ENCODE measurements around the gene LRMDA.

The LRMDA gene

DNA sequence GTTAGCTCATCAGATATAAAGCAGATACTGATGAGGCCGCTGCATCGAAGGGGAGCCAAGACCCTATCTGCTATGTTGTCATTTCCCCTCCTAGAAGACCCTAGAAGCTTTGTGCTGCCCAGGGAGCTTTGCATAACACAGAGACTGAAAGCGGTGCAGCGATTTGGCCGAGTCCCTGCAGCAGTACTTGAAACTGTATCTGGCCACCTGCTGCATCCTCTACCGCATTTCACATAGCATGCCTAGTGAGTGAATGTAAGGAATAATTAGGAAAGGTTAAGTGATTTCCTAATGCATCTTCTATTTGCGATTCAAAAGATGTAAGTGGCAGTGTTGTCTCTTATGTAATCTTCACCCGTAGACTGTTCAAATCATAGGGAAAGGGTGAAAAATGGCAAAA, 106.7 kb downstream of the LRMDA start:
- Histone ChIP-seq H3K4me3 (ENCODE audit: low read length) (no peak overlapping the region), H3K79me1 (ENCODE audit: low read length) (no peaks in the 10 kb centered on the region), H2BK15ac (replicated peaks; ENCODE audit: low read depth) (no peak overlapping the region), H3K4ac (ENCODE audit: low read depth, low read length) (no peak overlapping the region), H3K27me3 (ENCODE audit: insufficient read depth, low read length, poor library complexity) (no peaks in the 10 kb centered on the region), H3K18ac (ENCODE audit: low read length) (no peak overlapping the region), H4K5ac (ENCODE audit: low read length) (no peak overlapping the region), H3K4me1 (ENCODE audit: control insufficient read depth, low read depth, low read length) (no peaks in the 10 kb centered on the region), H3K27ac (ENCODE audit: low read depth, low read length) (no peak overlapping the region), H2BK5ac (ENCODE audit: low read length) (no peak overlapping the region), H3K56ac (ENCODE audit: low read length) (no peak overlapping the region), H3K23ac (ENCODE audit: low read length) (no peak overlapping the region), H3K9ac (ENCODE audit: low read length) (no peak overlapping the region), H4K8ac (ENCODE audit: low read depth, low read length) (no peak overlapping the region), H3K79me2 (ENCODE audit: control insufficient read depth, insufficient read depth, low read length) (no peaks in the 10 kb centered on the region), H2AK5ac (ENCODE audit: low read length) (no peak overlapping the region), H3K4me2 (ENCODE audit: low read length) (no peak overlapping the region), H3K36me3 (ENCODE audit: control insufficient read depth, insufficient read depth, low read length) (no peaks in the 10 kb centered on the region), H2BK120ac (ENCODE audit: low read depth, low read length) (no peak overlapping the region)
- DNase-seq = no peak
- no CpG with 5 or more reads among the region's 8 CpGs for WGBS (ENCODE audit: extremely low coverage, insufficient coverage, low lambda C conversion rate)

DNA sequence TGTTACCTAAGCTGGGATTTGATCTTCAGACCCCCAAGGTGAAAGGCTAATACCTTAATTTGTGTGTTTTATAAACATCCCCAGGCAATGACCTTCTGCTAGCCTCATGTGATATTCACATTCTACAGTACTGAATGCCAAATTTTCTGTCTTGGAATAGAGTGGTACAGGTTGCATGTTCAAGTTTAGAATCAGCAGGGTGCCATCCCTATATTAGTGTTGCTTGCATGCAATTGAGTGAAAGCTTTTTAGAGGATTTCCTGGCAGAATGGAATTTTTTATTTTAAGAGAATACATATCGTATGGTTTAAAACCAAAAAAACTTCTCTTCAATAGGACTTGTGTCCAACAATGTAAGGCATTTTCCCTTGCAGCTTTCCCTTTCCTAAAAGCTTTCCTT, 107.3 kb downstream of the LRMDA start:
- H3K27ac ChIP-seq (ENCODE audit: low read depth, low read length) = no peak overlapping the region
- H3K4me2 ChIP-seq (ENCODE audit: low read length) = no peak overlapping the region
- no peak overlapping the region for H2BK15ac ChIP-seq (replicated peaks; ENCODE audit: low read depth)
- H3K56ac ChIP-seq (ENCODE audit: low read length) = no peak overlapping the region
- H3K4me3 ChIP-seq (ENCODE audit: low read length) = no peak overlapping the region
- H2BK5ac ChIP-seq (ENCODE audit: low read length) = no peak overlapping the region
- no CpG with 5 or more reads among the region's 1 CpG for WGBS (ENCODE audit: extremely low coverage, insufficient coverage, low lambda C conversion rate)
- no peak overlapping the region for H3K23ac ChIP-seq (ENCODE audit: low read length)
- no peaks in the 10 kb centered on the region for H3K36me3 ChIP-seq (ENCODE audit: control insufficient read depth, insufficient read depth, low read length)
- DNase-seq = no peak
- no peak overlapping the region for H4K8ac ChIP-seq (ENCODE audit: low read depth, low read length)
- no peak overlapping the region for H3K4ac ChIP-seq (ENCODE audit: low read depth, low read length)
- H3K79me2 ChIP-seq (ENCODE audit: control insufficient read depth, insufficient read depth, low read length) = no peaks in the 10 kb centered on the region
- H3K27me3 ChIP-seq (ENCODE audit: insufficient read depth, low read length, poor library complexity) = no peaks in the 10 kb centered on the region
- no peak overlapping the region for H3K9ac ChIP-seq (ENCODE audit: low read length)
- H3K4me1 ChIP-seq (ENCODE audit: control insufficient read depth, low read depth, low read length) = no peaks in the 10 kb centered on the region
- H3K79me1 ChIP-seq (ENCODE audit: low read length) = no peaks in the 10 kb centered on the region
- no peak overlapping the region for H2AK5ac ChIP-seq (ENCODE audit: low read length)
- H3K18ac ChIP-seq (ENCODE audit: low read length) = no peak overlapping the region
- H4K5ac ChIP-seq (ENCODE audit: low read length) = no peak overlapping the region
- H2BK120ac ChIP-seq (ENCODE audit: low read depth, low read length) = no peak overlapping the region

DNA sequence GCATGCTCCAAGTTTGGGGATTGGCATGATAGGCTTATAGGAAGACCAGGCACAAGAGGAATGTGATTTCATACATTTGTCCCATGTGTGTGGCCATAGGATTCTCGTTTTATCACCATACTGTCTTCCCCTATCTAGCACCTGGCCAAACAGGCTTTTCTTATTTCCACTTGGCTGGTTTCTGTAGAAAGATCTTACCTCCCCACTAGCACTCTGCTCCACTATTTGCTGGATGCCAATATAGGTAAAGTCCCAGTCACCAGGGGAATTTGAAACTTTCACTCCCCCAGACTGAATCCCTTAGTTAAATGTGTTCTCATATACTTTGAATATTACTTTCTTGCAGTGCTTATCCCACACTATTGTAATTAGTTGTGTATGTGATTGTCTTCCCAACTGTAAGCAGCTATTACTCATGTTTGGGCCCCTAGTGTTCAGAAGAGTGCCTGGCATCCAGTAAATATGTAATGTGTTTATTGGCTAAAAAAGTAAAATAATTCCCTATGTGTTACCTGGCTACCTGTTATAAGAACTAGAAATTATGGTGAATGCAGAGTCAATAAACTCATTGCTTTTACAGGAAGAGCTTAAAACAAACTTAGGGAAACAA, 109.0 kb downstream of the LRMDA start:
- H3K4me2 ChIP-seq (ENCODE audit: low read length) = no peak overlapping the region
- no peak overlapping the region for H2BK5ac ChIP-seq (ENCODE audit: low read length)
- no peak overlapping the region for H3K23ac ChIP-seq (ENCODE audit: low read length)
- H3K4ac ChIP-seq (ENCODE audit: low read depth, low read length) = no peak overlapping the region
- no peak overlapping the region for H3K18ac ChIP-seq (ENCODE audit: low read length)
- no peak overlapping the region for H2BK120ac ChIP-seq (ENCODE audit: low read depth, low read length)
- H3K4me3 ChIP-seq (ENCODE audit: low read length) = no peak overlapping the region
- H3K79me1 ChIP-seq (ENCODE audit: low read length) = no peaks in the 10 kb centered on the region
- DNase-seq = no peak
- no peak overlapping the region for H2BK15ac ChIP-seq (replicated peaks; ENCODE audit: low read depth)
- H3K79me2 ChIP-seq (ENCODE audit: control insufficient read depth, insufficient read depth, low read length) = no peaks in the 10 kb centered on the region
- no peaks in the 10 kb centered on the region for H3K4me1 ChIP-seq (ENCODE audit: control insufficient read depth, low read depth, low read length)
- H3K9ac ChIP-seq (ENCODE audit: low read length) = no peak overlapping the region
- no CpG with 5 or more reads among the region's 1 CpG for WGBS (ENCODE audit: extremely low coverage, insufficient coverage, low lambda C conversion rate)
- no peak overlapping the region for H3K27ac ChIP-seq (ENCODE audit: low read depth, low read length)
- no peak overlapping the region for H3K56ac ChIP-seq (ENCODE audit: low read length)
- H4K8ac ChIP-seq (ENCODE audit: low read depth, low read length) = no peak overlapping the region
- H3K27me3 ChIP-seq (ENCODE audit: insufficient read depth, low read length, poor library complexity) = no peaks in the 10 kb centered on the region
- no peak overlapping the region for H2AK5ac ChIP-seq (ENCODE audit: low read length)
- H4K5ac ChIP-seq (ENCODE audit: low read length) = no peak overlapping the region
- no peaks in the 10 kb centered on the region for H3K36me3 ChIP-seq (ENCODE audit: control insufficient read depth, insufficient read depth, low read length)

DNA sequence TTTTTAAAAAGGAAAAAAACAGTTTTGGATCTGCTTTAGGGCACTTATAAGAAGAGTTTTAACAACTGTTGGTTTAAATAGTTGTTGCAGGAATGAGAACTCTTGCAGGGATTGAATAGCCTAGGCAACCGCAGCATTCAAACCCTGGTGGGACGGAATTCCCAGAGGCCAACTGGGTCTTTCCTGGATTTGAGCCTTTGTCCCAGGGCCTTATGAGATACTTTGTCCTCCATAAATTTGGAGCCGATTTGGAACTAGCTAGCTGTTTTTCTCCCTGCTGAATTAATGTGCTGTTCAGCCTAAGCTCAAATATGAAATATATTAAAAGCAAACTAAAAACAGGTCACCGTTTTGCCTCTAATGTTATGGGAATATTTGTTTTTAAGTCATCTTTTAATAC, 109.6 kb downstream of the LRMDA start:
- H3K79me2 ChIP-seq (ENCODE audit: control insufficient read depth, insufficient read depth, low read length) = no peaks in the 10 kb centered on the region
- H2BK120ac ChIP-seq (ENCODE audit: low read depth, low read length) = no peak overlapping the region
- no peak overlapping the region for H2BK15ac ChIP-seq (replicated peaks; ENCODE audit: low read depth)
- no peak overlapping the region for H3K9ac ChIP-seq (ENCODE audit: low read length)
- no peak overlapping the region for H4K8ac ChIP-seq (ENCODE audit: low read depth, low read length)
- no peak overlapping the region for H3K18ac ChIP-seq (ENCODE audit: low read length)
- H3K27me3 ChIP-seq (ENCODE audit: insufficient read depth, low read length, poor library complexity) = no peaks in the 10 kb centered on the region
- H3K79me1 ChIP-seq (ENCODE audit: low read length) = no peaks in the 10 kb centered on the region
- WGBS (ENCODE audit: extremely low coverage, insufficient coverage, low lambda C conversion rate) = no CpG with 5 or more reads among the region's 4 CpGs
- no peak overlapping the region for H3K4me2 ChIP-seq (ENCODE audit: low read length)
- H4K5ac ChIP-seq (ENCODE audit: low read length) = no peak overlapping the region
- no peak overlapping the region for H2BK5ac ChIP-seq (ENCODE audit: low read length)
- H3K27ac ChIP-seq (ENCODE audit: low read depth, low read length) = no peak overlapping the region
- no peak overlapping the region for H2AK5ac ChIP-seq (ENCODE audit: low read length)
- H3K23ac ChIP-seq (ENCODE audit: low read length) = no peak overlapping the region
- no peak overlapping the region for H3K4ac ChIP-seq (ENCODE audit: low read depth, low read length)
- no peak overlapping the region for H3K4me3 ChIP-seq (ENCODE audit: low read length)
- no peak for DNase-seq
- H3K56ac ChIP-seq (ENCODE audit: low read length) = no peak overlapping the region
- no peaks in the 10 kb centered on the region for H3K4me1 ChIP-seq (ENCODE audit: control insufficient read depth, low read depth, low read length)
- no peaks in the 10 kb centered on the region for H3K36me3 ChIP-seq (ENCODE audit: control insufficient read depth, insufficient read depth, low read length)

DNA sequence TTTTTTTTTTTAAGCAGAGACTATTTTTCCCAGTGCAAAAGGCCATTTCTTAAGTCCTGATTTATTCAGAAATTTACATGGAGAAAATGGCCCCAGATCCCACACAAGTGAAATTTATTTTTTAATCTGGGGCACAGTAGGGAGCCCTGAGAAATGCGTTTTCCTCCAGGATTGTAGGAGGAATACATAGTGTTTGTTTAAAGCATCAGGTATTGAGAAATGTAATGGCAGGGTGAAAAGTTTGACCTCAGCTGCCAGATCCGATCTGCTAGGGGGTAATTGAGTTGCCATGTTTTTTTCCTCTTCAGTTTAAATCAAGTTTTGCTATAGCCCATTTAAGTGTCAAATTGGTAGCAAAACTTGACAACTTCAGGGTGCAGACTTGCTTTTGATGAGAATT, 110.0 kb downstream of the LRMDA start:
- Histone ChIP-seq H3K79me1 (ENCODE audit: low read length) (no peaks in the 10 kb centered on the region), H4K5ac (ENCODE audit: low read length) (no peak overlapping the region), H3K4me1 (ENCODE audit: control insufficient read depth, low read depth, low read length) (no peaks in the 10 kb centered on the region), H3K56ac (ENCODE audit: low read length) (no peak overlapping the region), H3K79me2 (ENCODE audit: control insufficient read depth, insufficient read depth, low read length) (no peaks in the 10 kb centered on the region), H4K8ac (ENCODE audit: low read depth, low read length) (no peak overlapping the region), H2BK120ac (ENCODE audit: low read depth, low read length) (no peak overlapping the region), H3K4ac (ENCODE audit: low read depth, low read length) (no peak overlapping the region), H2BK15ac (replicated peaks; ENCODE audit: low read depth) (no peak overlapping the region), H2AK5ac (ENCODE audit: low read length) (no peak overlapping the region), H3K18ac (ENCODE audit: low read length) (no peak overlapping the region), H3K27me3 (ENCODE audit: insufficient read depth, low read length, poor library complexity) (no peaks in the 10 kb centered on the region), H3K4me2 (ENCODE audit: low read length) (no peak overlapping the region), H3K23ac (ENCODE audit: low read length) (no peak overlapping the region), H3K9ac (ENCODE audit: low read length) (no peak overlapping the region), H2BK5ac (ENCODE audit: low read length) (no peak overlapping the region), H3K36me3 (ENCODE audit: control insufficient read depth, insufficient read depth, low read length) (no peaks in the 10 kb centered on the region), H3K27ac (ENCODE audit: low read depth, low read length) (no peak overlapping the region), H3K4me3 (ENCODE audit: low read length) (no peak overlapping the region)
- DNase-seq = no peak
- no CpG with 5 or more reads among the region's 2 CpGs for WGBS (ENCODE audit: extremely low coverage, insufficient coverage, low lambda C conversion rate)

DNA sequence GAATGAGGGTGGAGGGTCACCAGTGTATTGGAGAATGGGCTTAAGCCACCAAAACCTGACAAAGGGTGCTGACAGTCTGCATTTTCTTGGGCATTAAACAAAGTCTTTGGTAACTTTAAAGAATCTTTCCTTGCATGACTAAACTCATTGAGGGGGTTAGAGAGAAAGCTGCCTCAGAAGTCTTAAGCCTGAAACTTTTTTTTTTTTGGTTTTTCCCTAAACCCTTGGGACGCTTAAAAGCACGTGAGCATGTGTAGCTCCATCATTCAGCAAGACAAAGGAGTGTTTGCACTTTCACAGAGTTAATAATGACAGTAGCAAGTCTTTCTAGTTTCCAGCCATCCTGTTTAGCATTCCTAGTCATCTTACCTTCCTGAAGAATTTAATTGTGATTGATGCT, 110.7 kb downstream of the LRMDA start:
- Histone ChIP-seq H4K8ac (ENCODE audit: low read depth, low read length) (no peak overlapping the region), H3K18ac (ENCODE audit: low read length) (no peak overlapping the region), H3K4me2 (ENCODE audit: low read length) (no peak overlapping the region), H3K79me2 (ENCODE audit: control insufficient read depth, insufficient read depth, low read length) (no peaks in the 10 kb centered on the region), H3K27me3 (ENCODE audit: insufficient read depth, low read length, poor library complexity) (no peaks in the 10 kb centered on the region), H3K23ac (ENCODE audit: low read length) (no peak overlapping the region), H2AK5ac (ENCODE audit: low read length) (no peak overlapping the region), H3K36me3 (ENCODE audit: control insufficient read depth, insufficient read depth, low read length) (no peaks in the 10 kb centered on the region), H2BK120ac (ENCODE audit: low read depth, low read length) (no peak overlapping the region), H3K4me3 (ENCODE audit: low read length) (no peak overlapping the region), H2BK15ac (replicated peaks; ENCODE audit: low read depth) (no peak overlapping the region), H3K27ac (ENCODE audit: low read depth, low read length) (no peak overlapping the region), H3K79me1 (ENCODE audit: low read length) (no peaks in the 10 kb centered on the region), H2BK5ac (ENCODE audit: low read length) (no peak overlapping the region), H3K4ac (ENCODE audit: low read depth, low read length) (no peak overlapping the region), H3K56ac (ENCODE audit: low read length) (no peak overlapping the region), H3K4me1 (ENCODE audit: control insufficient read depth, low read depth, low read length) (no peaks in the 10 kb centered on the region), H3K9ac (ENCODE audit: low read length) (no peak overlapping the region), H4K5ac (ENCODE audit: low read length) (no peak overlapping the region)
- DNase-seq = no peak
- no CpG with 5 or more reads among the region's 2 CpGs for WGBS (ENCODE audit: extremely low coverage, insufficient coverage, low lambda C conversion rate)
